CD14-positive monocyte (primary cell): ENCODE data around the gene OR6F1. TPM values are rescaled to one million over a fixed set of nuclear protein-coding genes. Genes with fewer than 3 reads are reported as not detected.

Experiments
- DNase-seq, 3 donors: peaks; one replicate each; pipeline ENCODE4 v3.0.0-alpha.2; 2011 to 2022
- H2AFZ ChIP-seq: 2 replicates; pipeline ENCODE4 v1.6.0; 2012; ENCODE audit warnings: mild to moderate bottlenecking, low read depth, low read length, inconsistent platforms; ENCODE audit not compliant: insufficient read depth, poor library complexity, severe bottlenecking
- H3K27ac ChIP-seq, 2 donors: 1 replicate in 1 of 2; 2 replicates in 1 of 2; pipeline ENCODE4 v1.5.1; 2012 to 2013; ENCODE audit warnings: low read length in 2 of 2, control low read depth in 1 of 2, inconsistent platforms in 1 of 2, low read depth in 1 of 2, mild to moderate bottlenecking in 1 of 2
- H3K27me3 ChIP-seq, 2 donors: one replicate each; pipeline versions ENCODE4 v1.6.0 to v1.6.1; 2011 to 2013; ENCODE audit warnings: low read length in 2 of 2; ENCODE audit not compliant: control insufficient read depth in 2 of 2, insufficient read depth in 2 of 2
- H3K36me3 ChIP-seq, 2 donors: replicated peaks in 1 of 2; 1 replicate in 1 of 2; 2 replicates in 1 of 2; pipeline versions ENCODE4 v1.5.1 to v1.6.1; 2012 to 2013; ENCODE audit warnings: low read length in 2 of 2, control low read depth in 1 of 2, inconsistent platforms in 1 of 2, mild to moderate bottlenecking in 1 of 2; ENCODE audit not compliant: insufficient read depth in 2 of 2, control insufficient read depth in 1 of 2
- H3K4me1 ChIP-seq, 2 donors: 1 replicate in 1 of 2; 2 replicates in 1 of 2; pipeline versions ENCODE4 v1.5.1 to v1.6.1; 2012 to 2013; ENCODE audit warnings: low read length in 2 of 2, control low read depth in 1 of 2, inconsistent platforms in 1 of 2, mild to moderate bottlenecking in 1 of 2, moderate library complexity in 1 of 2; ENCODE audit not compliant: insufficient read depth in 2 of 2, control insufficient read depth in 1 of 2
- H3K4me2 ChIP-seq: replicated peaks from 2 replicates; pipeline ENCODE3; 2012; ENCODE audit warnings: low read length, moderate library complexity, mild to moderate bottlenecking; ENCODE audit not compliant: poor library complexity, severe bottlenecking; ENCODE audit errors: extremely low read depth
- H3K4me3 ChIP-seq, 3 experiments: fragments of 200-600 bp in 1 of 3; sonication (generic) in 1 of 3; replicated peaks in 1 of 3; 1 replicate in 2 of 3; 2 replicates in 1 of 3; pipeline ENCODE4 v1.5.1; 2011 to 2013; ENCODE audit warnings: low read length in 3 of 3, mild to moderate bottlenecking in 3 of 3, control low read depth in 2 of 3, low read depth in 2 of 3, inconsistent platforms in 1 of 3, moderate library complexity in 1 of 3
- H3K79me2 ChIP-seq: 2 replicates; pipeline ENCODE4 v1.6.0; 2012; ENCODE audit warnings: mild to moderate bottlenecking, control low read depth, inconsistent platforms, low read length, moderate library complexity; ENCODE audit not compliant: insufficient read depth
- H3K9ac ChIP-seq: 2 replicates; pipeline ENCODE4 v1.6.0; 2017; ENCODE audit warnings: low read length, mild to moderate bottlenecking; ENCODE audit not compliant: insufficient read depth, poor library complexity, severe bottlenecking
- H3K9me3 ChIP-seq, 2 donors: replicated peaks in 1 of 2; 1 replicate in 1 of 2; 2 replicates in 1 of 2; pipeline versions ENCODE4 v1.5.1 to v1.6.1; 2012 to 2013; ENCODE audit warnings: low read length in 2 of 2, control low read depth in 1 of 2; ENCODE audit not compliant: control insufficient read depth in 1 of 2, insufficient read depth in 1 of 2
- H4K20me1 ChIP-seq: 2 replicates; pipeline ENCODE4 v1.6.0; 2012; ENCODE audit warnings: mild to moderate bottlenecking, low read length, control low read depth, moderate library complexity; ENCODE audit not compliant: insufficient read depth
- H3K27ac Mint-ChIP-seq, 7 donors: one replicate each; pipeline ENCODE4 v1.8.0; 2020; ENCODE audit warnings: mild to moderate bottlenecking in 7 of 7, mixed read lengths in 7 of 7, moderate library complexity in 6 of 7, inconsistent platforms in 2 of 7
- H3K27me3 Mint-ChIP-seq, 3 donors: one replicate each; pipeline ENCODE4 v1.8.0; 2021 to 2022; ENCODE audit warnings: low read depth in 3 of 3, mild to moderate bottlenecking in 3 of 3, mixed read lengths in 3 of 3, moderate library complexity in 3 of 3, inconsistent platforms in 1 of 3
- H3K36me3 Mint-ChIP-seq, 2 donors: one replicate each; pipeline ENCODE4 v1.8.0; 2020; ENCODE audit warnings: mixed read lengths in 2 of 2, inconsistent platforms in 1 of 2, mild to moderate bottlenecking in 1 of 2
- H3K4me1 Mint-ChIP-seq: one replicate; pipeline ENCODE4 v1.8.0; 2020; ENCODE audit warnings: mild to moderate bottlenecking, mixed read lengths
- H3K4me3 Mint-ChIP-seq, 2 donors: one replicate each; pipeline ENCODE4 v1.8.0; 2020; ENCODE audit warnings: mild to moderate bottlenecking in 2 of 2, mixed read lengths in 2 of 2, moderate library complexity in 1 of 2
- H3K9me3 Mint-ChIP-seq, 7 donors: one replicate each; pipeline ENCODE4 v1.8.0; 2020 to 2022; ENCODE audit warnings: mixed read lengths in 7 of 7, mild to moderate bottlenecking in 6 of 7, moderate library complexity in 6 of 7, inconsistent platforms in 2 of 7
- WGBS: methylation state at CpG from one replicate; pipeline ENCODE4 v1.1.5; 2013; ENCODE audit warnings: missing lambda C conversion rate; ENCODE audit not compliant: insufficient coverage; 5-methylcytosine and 5-hydroxymethylcytosine counted together
- intact Hi-C, 2 donors: fragments of 100-400 bp; cut with micrococcal nuclease; formaldehyde crosslinking; loops; one replicate each; pipeline versions ENCODE4 v1.15.0 to v1.15.1; 2023
- polyA plus RNA-seq, 3 donors: library from polyadenylated mRNA; depleted of rRNA in 1 of 3; unstranded in 2 of 3; stranded (reverse) in 1 of 3; fragments of 300-500 nt in 2 of 3; fragments of >200 nt in 1 of 3; fragmentation: Illumina TruSeq in 2 of 3; gene quantifications; 1 replicate in 2 of 3; 2 replicates in 1 of 3; pipeline ENCODE4 v1.2.3, GENCODE V29; 2012 to 2021
- TF ChIP-seq, protein P1 (sequence below): fragments of 200-600 bp; IDR thresholded peaks from one replicate; pipeline ENCODE4 v1.8.0; 2022; ENCODE audit warnings: antibody characterized with exemption, mild to moderate bottlenecking

The OR6F1 gene
- polyA plus RNA-seq, 3 donors: not detected

GRCh38 chr1:247741756-247742155 is 25.3 kb upstream of the OR6F1 start:
- TF ChIP-seq, protein P1, sequence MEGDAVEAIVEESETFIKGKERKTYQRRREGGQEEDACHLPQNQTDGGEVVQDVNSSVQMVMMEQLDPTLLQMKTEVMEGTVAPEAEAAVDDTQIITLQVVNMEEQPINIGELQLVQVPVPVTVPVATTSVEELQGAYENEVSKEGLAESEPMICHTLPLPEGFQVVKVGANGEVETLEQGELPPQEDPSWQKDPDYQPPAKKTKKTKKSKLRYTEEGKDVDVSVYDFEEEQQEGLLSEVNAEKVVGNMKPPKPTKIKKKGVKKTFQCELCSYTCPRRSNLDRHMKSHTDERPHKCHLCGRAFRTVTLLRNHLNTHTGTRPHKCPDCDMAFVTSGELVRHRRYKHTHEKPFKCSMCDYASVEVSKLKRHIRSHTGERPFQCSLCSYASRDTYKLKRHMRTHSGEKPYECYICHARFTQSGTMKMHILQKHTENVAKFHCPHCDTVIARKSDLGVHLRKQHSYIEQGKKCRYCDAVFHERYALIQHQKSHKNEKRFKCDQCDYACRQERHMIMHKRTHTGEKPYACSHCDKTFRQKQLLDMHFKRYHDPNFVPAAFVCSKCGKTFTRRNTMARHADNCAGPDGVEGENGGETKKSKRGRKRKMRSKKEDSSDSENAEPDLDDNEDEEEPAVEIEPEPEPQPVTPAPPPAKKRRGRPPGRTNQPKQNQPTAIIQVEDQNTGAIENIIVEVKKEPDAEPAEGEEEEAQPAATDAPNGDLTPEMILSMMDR: no peak
- Histone ChIP-seq H3K9ac (no peak overlapping the region), H3K27ac (no peak overlapping the region), H3K4me1 (no peaks in the 10 kb centered on the region), H3K4me3 (no peak overlapping the region), H3K27me3 (no peaks in the 10 kb centered on the region), H3K36me3 (no peaks in the 10 kb centered on the region), H4K20me1 (no peaks in the 10 kb centered on the region), H2AFZ (no peak overlapping the region), H3K9me3 (no peaks in the 10 kb centered on the region), H3K79me2 (no peaks in the 10 kb centered on the region), H3K4me2 (no peak overlapping the region)
- DNase-seq: no peak
- H3K27me3 Mint-ChIP-seq: no peaks in the 10 kb centered on the region
- H3K4me3 Mint-ChIP-seq: no peak overlapping the region
- peaks cover 0 to 9% (median 0%) of the 10 kb centered on the region in 7 donors for H3K9me3 Mint-ChIP-seq
- no CpG with 5 or more reads among the region's 5 CpGs for WGBS
- H3K4me1 Mint-ChIP-seq: no peaks in the 10 kb centered on the region
- no peak overlapping the region for H3K27ac Mint-ChIP-seq
- no peaks in the 10 kb centered on the region for H3K36me3 Mint-ChIP-seq
- intact Hi-C loops: no loop called here

DNA sequence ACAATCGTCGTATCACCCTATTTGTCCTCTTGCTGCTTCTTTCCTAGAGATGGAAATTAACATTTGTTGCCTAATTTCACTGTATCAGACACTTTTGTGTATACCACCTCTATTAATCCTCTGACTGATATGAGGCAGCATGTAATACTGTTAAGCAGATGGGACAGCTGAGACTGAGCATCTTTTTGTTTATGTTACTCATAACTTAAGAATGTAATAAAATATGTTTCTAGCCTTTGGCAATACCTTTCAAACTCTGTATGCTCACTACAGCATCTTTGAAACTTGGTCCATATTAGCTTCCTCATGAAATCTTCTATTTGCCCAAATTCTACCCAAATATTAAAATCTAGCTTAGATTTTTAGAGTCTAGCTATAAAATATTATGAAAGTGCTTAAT is 24.3 kb upstream of the OR6F1 start:
- no peak overlapping the region for H3K9ac ChIP-seq
- no peak for DNase-seq
- no peaks in the 10 kb centered on the region for H3K4me1 ChIP-seq
- no peaks in the 10 kb centered on the region for H3K79me2 ChIP-seq
- TF ChIP-seq, protein P1: no peak
- intact Hi-C loops: no loop called here
- H3K4me3 Mint-ChIP-seq: no peak overlapping the region
- no peaks in the 10 kb centered on the region for H4K20me1 ChIP-seq
- no peaks in the 10 kb centered on the region for H3K36me3 Mint-ChIP-seq
- no peaks in the 10 kb centered on the region for H3K36me3 ChIP-seq
- no peaks in the 10 kb centered on the region for H3K9me3 ChIP-seq
- H3K27me3 ChIP-seq: no peaks in the 10 kb centered on the region
- H3K27ac Mint-ChIP-seq: no peak overlapping the region
- no peak overlapping the region for H3K4me3 ChIP-seq
- peaks cover 0 to 9% (median 0%) of the 10 kb centered on the region in 7 donors for H3K9me3 Mint-ChIP-seq
- no peak overlapping the region for H3K27ac ChIP-seq
- no peaks in the 10 kb centered on the region for H3K27me3 Mint-ChIP-seq
- H3K4me1 Mint-ChIP-seq: no peaks in the 10 kb centered on the region
- H3K4me2 ChIP-seq: no peak overlapping the region
- no CpG with 5 or more reads among the region's 2 CpGs for WGBS
- H2AFZ ChIP-seq: no peak overlapping the region
